NT2/D1 (cell line): Measurements from ENCODE around the gene GALK1.

Source experiments
- SUZ12 ChIP-seq: IDR thresholded peaks from 2 replicates; pipeline ENCODE4 v1.6.1; 2011; ENCODE audit not compliant: insufficient read length, insufficient read depth; ENCODE audit errors: extremely low read depth
- YY1 ChIP-seq: IDR thresholded peaks from 2 replicates; pipeline ENCODE4 v1.6.1; 2011; ENCODE audit not compliant: insufficient read length, insufficient read depth
- ZNF274 ChIP-seq: IDR thresholded peaks from 2 replicates; pipeline ENCODE4 v1.6.1; 2011; ENCODE audit warnings: mild to moderate bottlenecking, low read depth, low read length

GRCh38 chr17:75725504-75725903 is 39.5 kb downstream of the GALK1 start:
- TF ChIP-seq ZNF274 (no peak), YY1 (no peak), SUZ12 (no peak)
